Neural progenitor cell (in vitro differentiated cells): ENCODE measurements around the gene CASTOR1.

Experiments
- CTCF ChIP-seq: fragments of 200-600 bp; sonication (generic); IDR thresholded peaks from 2 replicates; pipeline ENCODE4 v1.5.1; 2017; ENCODE audit warnings: antibody characterized with exemption, mild to moderate bottlenecking
- EZH2 ChIP-seq: fragments of 200-600 bp; sonication (generic); IDR thresholded peaks from 2 replicates; pipeline ENCODE4 v1.6.1; 2017; ENCODE audit warnings: antibody characterized with exemption, mild to moderate bottlenecking, moderate library complexity

- TF ChIP-seq CTCF: no peak
- TF ChIP-seq EZH2: no peak
These were observed 36.5 kb upstream of the CASTOR1 start for GRCh38 chr22:30325724-30326254.
